GM19240 (cell line): ENCODE measurements around the gene CAMLG.

Experiments
- DNase-seq: peaks from one replicate; pipeline ENCODE4 v3.0.0; 2011; ENCODE audit warnings: low spot score; ENCODE audit not compliant: insufficient read length

The CAMLG gene

GRCh38 chr5:134777366-134777765, 39.0 kb downstream of the CAMLG start:
- DNase-seq, result no peak

- no peak for DNase-seq
These were observed 46.0 kb downstream of the CAMLG start for GRCh38 chr5:134784241-134784920.

- no peak for DNase-seq
These were observed 46.7 kb downstream of the CAMLG start for GRCh38 chr5:134784946-134785620.

- DNase-seq, result no peak
These were observed 49.3 kb downstream of the CAMLG start for GRCh38 chr5:134787692-134788091.

GRCh38 chr5:134791580-134791979, 53.2 kb downstream of the CAMLG start:
- DNase-seq, result no peak

- DNase-seq, result no peak
These were observed 53.9 kb downstream of the CAMLG start for GRCh38 chr5:134792286-134792685.

- no peak for DNase-seq
These were observed 54.8 kb downstream of the CAMLG start for GRCh38 chr5:134793111-134793510.

- DNase-seq, result no peak
These were observed 55.7 kb downstream of the CAMLG start for GRCh38 chr5:134794082-134794481.

- DNase-seq, result no peak
These were observed 56.5 kb downstream of the CAMLG start for GRCh38 chr5:134794819-134795218.

- no peak for DNase-seq
These were observed 60.1 kb downstream of the CAMLG start for GRCh38 chr5:134798468-134798867.
